GM19043 (cell line): ENCODE measurements around the gene PSMD14.

Source experiments
- ATAC-seq: cut with Tn5 transposase; IDR thresholded peaks from one replicate; pipeline ENCODE4 v1.9.1; 2021; ENCODE audit warnings: low read depth; ENCODE audit not compliant: unreplicated experiment

Gene PSMD14

GRCh38 chr2:161417438-161418274, 109.4 kb downstream of the PSMD14 start:
- ATAC-seq, result no peak

DNA sequence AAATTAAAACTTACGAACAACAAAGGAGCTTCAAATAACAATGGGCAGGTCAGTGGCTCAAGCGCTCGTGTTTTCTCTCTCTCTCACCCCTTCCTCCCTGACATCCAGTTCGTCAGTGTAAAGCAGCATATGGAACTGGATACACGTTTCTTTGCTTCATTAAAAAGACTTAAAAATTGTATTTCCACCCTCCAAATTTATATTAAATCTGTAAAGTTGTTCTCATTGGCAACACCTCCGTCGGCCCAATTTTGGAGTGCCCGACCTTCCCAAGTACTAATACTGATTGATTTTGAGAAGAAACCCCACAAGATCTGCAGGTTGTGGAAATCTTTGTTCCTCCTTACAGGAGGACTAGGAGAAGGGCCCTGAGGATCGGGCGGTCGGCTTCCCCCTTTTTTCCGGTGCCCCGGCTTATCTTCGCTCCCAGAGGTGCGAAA, 110.1 kb downstream of the PSMD14 start:
- ATAC-seq, result no peak

DNA sequence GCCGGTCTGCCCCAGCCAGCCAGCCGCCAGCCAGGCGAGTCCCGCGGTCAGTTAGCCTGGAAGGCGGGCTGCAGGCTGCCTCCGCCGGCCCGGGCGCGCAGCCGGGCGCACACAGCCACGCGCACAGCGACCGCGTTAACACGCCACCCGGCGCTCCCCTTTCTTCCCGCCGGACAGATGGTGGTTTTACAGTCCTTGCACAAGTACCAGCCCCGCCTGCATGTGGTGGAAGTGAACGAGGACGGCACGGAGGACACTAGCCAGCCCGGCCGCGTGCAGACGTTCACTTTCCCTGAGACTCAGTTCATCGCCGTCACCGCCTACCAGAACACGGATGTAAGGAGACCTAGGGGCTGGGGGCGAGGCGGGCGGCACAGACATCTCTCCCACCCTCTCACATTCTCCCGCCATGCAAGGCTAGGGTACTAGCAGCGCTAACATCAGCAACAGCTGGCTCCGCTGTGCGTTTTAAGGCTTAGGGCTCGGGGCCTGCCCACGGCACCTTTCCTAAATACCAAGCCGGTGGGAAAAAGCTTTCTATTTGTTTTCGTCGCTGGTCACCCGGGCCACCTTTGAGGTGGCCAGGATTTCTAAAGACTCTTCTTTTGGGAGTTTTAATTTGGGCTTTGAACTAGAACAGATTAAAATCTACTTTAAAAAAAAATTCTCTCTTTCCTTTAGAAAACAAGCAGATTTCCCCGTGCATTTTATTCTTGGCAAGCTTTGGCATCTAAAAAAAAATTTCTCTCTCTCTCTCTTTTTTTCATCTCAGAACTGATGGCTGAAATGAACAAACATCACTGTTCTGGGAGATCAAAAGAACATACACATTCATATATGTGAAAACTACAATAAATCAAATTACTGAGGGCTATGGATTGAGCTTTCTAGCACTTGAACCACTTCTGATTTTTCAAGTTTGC, 110.8 kb downstream of the PSMD14 start:
- no peak for ATAC-seq

- ATAC-seq, result no peak
Measured at GRCh38 chr2:161419638-161420190, 111.5 kb downstream of the PSMD14 start.

DNA sequence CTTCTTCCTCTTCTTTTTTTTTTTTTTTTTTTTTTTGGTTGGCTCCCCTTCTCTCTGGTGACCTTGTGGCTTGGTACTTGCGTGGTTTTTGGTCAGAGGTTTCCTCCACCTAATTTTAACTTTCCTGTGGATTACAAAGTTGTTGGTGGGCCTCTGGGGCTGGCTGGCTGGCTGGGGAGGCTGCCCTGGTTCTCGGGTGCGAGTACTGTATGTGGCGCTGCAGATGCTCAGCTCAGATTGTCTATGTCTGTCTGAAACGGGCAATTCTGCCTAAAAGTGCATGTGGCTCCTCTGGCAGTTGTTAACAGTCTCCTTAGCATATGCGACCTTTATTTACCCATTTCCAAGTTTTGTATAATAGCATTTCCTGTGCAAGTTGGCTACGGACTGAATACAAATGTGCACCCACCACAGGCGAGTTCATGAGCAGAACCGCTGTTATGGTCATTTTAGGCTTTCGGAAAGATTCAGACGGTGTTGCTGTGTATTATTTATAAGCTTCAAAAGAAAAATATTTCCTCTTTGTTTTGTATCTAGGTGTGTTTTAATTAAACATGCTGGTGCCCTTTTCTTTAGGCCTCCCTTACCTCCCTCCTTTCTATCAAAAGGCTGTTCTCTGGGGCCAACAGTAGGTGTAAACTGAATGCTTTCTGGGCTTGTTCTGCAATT, 112.3 kb downstream of the PSMD14 start:
- no peak for ATAC-seq

- no peak for ATAC-seq
Measured at GRCh38 chr2:161421686-161422085, 113.5 kb downstream of the PSMD14 start.

GRCh38 chr2:161422816-161423403, 114.7 kb downstream of the PSMD14 start:
- no peak for ATAC-seq

DNA sequence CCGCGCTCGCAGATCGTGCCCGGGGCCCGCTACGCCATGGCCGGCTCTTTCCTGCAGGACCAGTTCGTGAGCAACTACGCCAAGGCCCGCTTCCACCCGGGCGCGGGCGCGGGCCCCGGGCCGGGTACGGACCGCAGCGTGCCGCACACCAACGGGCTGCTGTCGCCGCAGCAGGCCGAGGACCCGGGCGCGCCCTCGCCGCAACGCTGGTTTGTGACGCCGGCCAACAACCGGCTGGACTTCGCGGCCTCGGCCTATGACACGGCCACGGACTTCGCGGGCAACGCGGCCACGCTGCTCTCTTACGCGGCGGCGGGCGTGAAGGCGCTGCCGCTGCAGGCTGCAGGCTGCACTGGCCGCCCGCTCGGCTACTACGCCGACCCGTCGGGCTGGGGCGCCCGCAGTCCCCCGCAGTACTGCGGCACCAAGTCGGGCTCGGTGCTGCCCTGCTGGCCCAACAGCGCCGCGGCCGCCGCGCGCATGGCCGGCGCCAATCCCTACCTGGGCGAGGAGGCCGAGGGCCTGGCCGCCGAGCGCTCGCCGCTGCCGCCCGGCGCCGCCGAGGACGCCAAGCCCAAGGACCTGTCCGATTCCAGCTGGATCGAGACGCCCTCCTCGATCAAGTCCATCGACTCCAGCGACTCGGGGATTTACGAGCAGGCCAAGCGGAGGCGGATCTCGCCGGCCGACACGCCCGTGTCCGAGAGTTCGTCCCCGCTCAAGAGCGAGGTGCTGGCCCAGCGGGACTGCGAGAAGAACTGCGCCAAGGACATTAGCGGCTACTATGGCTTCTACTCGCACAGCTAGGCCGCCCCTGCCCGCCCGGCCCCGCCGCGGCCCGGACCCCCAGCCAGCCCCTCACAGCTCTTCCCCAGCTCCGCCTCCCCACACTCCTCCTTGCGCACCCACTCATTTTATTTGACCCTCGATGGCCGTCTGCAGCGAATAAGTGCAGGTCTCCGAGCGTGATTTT, 115.5 kb downstream of the PSMD14 start:
- ATAC-seq, result no peak

DNA sequence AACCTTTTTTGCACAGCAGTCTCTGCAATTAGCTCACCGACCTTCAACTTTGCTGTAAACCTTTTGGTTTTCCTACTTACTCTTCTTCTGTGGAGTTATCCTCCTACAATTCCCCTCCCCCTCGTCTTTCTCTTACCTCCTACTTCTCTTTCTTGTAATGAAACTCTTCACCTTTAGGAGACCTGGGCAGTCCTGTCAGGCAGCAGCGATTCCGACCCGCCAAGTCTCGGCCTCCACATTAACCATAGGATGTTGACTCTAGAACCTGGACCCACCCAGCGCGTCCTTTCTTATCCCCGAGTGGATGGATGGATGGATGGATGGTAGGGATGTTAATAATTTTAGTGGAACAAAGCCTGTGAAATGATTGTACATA, 116.2 kb downstream of the PSMD14 start:
- ATAC-seq, result no peak

GRCh38 chr2:161424891-161425727, 116.9 kb downstream of the PSMD14 start:
- no peak for ATAC-seq

DNA sequence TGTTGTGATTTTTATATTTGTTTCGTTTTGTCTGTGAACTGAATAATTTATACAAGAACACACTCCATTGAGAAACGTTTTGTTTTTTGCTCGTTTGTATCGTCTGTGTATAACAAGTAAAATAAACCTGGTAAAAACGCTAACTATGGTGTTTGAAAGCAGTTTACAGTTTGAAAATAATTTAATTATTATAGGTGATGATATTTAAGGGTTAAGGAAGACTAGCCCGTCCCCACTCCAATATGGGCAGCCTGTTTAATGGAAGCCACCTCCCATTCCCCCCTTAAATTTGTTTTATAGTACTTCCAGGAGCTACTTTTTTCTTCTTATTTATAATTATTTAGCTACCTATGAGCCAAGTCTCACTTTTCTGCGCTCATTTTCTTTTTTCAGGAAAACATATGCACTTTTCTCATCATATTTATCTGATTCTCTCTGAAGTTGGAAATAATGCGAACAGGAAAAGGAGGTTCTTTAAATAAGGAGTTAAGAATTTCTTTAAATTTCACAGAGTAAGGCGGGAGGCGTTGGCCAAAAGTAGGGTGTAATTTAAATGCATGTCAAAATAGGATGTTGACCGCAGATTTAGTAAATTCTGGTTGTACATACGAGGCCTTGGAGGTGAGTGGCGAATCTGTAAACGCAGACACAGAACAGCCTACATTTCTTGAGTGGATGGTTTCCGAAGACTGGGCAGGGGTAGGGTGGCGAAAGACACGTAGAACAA, 117.7 kb downstream of the PSMD14 start:
- no peak for ATAC-seq

DNA sequence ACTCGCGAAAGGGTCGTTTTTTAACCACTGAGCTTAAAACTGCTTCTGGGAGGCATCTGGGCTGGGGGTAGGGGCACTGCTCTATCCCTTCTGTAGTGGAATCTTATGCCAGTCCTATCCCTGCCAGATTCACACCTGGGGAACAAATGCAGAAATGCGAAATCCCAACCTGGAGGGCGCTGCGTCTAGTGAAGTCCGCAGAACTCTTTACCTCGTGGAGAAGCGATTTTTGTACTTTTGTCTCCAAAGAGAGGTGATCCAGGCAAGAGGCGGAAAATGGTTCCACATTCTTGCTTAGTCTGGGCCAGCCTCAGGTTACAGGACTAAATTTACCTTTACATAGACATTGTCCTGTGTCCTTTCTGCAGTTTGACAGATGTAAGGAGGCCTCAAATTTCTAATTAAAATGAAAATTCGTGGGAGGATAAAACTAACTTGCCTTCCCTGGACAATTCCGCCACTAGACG, 118.3 kb downstream of the PSMD14 start:
- no peak for ATAC-seq

DNA sequence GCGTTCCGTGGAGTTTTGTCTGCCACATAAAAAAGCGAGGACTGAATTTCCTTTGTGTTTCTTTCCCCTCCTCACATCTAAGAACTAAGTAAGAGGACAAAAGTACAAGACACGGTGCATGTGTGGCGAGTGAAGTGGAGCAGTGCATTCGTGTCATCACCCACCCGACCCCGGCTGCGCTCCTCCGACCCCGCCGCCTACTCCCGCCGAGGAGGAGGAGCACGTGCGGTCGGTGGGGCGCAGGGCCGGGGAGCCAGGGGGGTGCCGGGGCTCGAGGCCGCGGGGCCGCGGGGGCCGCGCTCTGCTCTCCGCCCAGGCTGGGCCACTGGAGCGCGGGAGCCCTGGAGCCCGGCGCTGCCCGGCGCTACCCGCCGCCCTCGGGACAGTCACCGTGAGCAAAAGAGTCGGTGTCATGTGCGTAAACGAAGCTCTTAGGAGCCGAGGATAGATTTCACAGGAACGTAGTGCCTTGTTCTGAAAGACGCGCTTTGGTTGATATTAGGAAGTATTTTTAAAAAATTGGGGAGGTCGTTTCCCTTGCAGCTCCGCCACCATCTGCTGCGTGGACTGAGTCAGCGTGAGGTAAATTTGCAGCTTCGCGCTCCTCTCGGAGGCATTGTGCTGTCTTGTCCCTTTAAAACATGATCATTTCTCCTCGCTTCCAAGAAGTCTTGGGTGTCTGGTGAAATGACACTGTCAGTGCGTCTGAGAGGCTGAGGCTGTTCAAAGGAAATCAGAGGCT, 118.9 kb downstream of the PSMD14 start:
- no peak for ATAC-seq

DNA sequence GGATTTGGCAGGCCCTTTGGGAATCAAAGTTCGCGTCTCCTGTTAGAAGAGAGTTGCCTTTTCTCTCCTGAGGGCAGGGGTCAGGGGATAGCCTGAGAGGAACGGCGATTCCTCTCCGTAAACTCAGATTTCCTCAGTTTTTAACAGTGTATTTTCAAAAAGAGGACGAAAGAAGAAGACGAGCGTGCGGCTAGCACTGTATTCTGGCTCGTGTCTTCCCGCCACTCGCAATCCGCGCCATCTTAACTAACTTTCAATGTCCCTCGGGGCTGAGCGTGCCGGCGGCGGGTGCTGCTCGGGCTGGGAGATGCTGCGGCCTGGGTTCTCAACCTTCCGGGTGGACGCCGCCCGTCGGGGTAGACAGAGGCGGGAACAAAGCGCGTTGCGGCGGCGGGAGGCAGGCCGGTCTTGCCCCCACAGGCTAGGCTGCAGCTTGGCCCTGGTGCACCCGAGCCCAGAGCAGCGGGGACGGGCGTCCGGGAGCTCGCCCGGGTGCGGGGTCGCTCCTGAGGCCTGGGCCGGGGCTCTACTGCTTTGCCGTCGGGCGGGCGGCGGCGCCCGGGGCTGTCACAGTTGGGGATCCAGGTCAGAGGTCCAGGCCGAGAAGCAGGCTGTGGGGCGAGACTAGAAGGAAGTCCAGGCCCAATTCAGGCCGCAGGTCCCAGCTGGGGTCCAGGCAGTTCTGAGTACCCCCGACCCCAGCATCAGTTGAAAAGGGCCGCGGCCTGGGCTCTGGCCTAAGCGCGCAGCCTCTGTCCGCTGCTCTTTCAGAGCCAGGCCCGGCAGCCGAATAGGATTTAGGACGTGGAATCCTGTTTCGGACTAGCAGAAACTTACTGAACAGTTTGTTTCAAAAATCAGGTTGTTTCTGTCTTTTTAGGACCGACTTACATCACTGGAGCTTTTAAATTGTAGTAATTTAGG, 119.7 kb downstream of the PSMD14 start:
- no peak for ATAC-seq

- ATAC-seq, result no peak
Measured at GRCh38 chr2:161430386-161430785, 122.2 kb downstream of the PSMD14 start.

DNA sequence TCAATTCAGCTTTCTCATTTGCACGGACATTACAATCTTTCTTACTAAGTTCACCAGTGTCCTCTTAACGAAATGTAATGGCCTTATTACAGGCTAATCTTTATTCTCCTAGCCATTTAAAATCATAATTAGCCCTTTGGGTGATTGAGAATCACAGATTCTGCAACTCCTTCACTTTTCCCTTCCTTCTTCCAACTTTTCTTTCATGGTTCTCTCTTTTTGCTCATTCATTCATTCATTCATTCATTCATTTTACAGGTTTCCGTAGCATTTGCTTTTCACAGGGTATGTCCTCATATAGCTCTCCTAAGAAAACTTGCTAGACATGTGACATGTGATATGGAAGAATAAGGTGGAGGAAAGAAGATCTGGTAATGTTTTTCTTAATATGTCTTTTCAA, 123.9 kb downstream of the PSMD14 start:
- no peak for ATAC-seq
